Smooth muscle cell of trachea (primary cell): ENCODE results near the gene DHFR. TPM values are rescaled to one million over a fixed set of nuclear protein-coding genes. Genes with fewer than 3 reads are reported as not detected.

ENCODE experiments used
- total RNA-seq: library from RNA; depleted of rRNA; stranded (reverse); fragments of >200 nt; gene quantifications from 2 replicates; pipeline ENCODE4 v1.2.1, GENCODE V29; 2014

Gene DHFR
- 8.9 and 39.1 TPM in 2 replicates for total RNA-seq

DNA sequence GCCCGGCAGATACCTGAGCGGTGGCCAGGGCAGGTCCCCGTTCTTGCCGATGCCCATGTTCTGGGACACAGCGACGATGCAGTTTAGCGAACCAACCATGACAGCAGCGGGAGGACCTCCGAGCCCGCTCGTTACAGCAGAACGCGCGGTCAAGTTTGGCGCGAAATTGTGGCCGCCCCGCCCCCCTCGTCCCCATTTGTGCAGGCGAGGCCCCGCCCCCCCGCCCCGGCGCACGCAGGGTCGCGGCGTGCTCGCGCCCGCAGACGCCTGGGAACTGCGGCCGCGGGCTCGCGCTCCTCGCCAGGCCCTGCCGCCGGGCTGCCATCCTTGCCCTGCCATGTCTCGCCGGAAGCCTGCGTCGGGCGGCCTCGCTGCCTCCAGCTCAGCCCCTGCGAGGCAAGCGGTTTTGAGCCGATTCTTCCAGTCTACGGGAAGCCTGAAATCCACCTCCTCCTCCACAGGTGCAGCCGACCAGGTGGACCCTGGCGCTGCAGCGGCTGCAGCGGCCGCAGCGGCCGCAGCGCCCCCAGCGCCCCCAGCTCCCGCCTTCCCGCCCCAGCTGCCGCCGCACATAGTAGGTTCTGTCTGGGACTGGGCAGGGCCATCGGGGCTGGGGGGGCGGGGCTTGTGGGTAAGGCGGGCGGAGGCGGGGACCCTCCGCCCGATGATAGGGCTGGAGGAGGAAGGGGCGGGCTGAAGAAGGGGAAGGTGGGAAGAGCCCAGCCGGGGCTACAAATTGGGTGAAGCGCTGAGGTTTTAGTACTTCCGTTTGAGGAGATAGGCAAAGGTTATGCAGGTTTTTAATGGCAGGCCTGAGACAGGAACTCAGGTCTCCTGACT is at the start of gene DHFR, which contains the start of gene MSH3:
TSS of gene DHFR (minus strand) at position 593 of the 840 bp plus-strand sequence. CDS start at position 99, 494 bp downstream.
TSS of gene MSH3 (plus strand) at position 262 of the 840 bp plus-strand sequence. CDS start at position 338, 76 bp downstream.

Other genes starting within 250 kb of the DHFR start
- 24.5 and 32.1 TPM in 2 replicates for gene ZFYVE16, start 246.9 kb downstream of the DHFR start, total RNA-seq
- gene FAM151B, start 166.9 kb downstream of the DHFR start, total RNA-seq = 3.8 and 5.0 TPM in 2 replicates
- gene ANKRD34B, start 84.7 kb downstream of the DHFR start, total RNA-seq = not detected in 2 replicates
- 14.2 and 18.3 TPM in 2 replicates for gene MSH3, start 331 bp downstream of the DHFR start, total RNA-seq